Suppressor macrophage treated with lipopolysaccharide for 4 hours (primary cell): Measurements from ENCODE around the gene CYB561.

Experiments
- DNase-seq: peaks from one replicate; pipeline ENCODE4 v3.0.0-alpha.2; 2020

The CYB561 gene

DNA sequence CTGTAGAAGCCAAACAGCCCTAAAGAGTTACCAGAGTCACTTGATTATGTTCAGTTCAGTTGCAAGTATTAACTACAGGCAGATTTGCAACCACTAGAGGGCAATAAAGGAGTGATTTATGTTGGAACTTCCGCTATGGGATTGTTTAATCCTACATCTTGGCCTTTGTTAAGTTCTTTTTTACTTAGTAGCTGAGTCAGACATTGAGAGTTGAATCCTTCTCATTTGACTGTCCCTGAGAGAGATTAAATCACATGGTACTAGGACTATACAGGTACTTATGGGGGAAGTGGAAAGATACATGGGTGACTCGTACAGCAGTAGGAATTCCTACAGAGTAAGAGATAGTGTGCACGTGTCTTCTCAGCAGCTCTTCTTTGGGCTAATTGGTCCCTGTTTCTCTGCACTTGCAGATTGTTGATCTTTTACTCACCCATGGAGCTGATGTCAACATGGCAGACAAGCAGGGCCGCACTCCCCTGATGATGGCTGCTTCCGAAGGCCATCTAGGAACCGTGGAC is 40.3 kb downstream of the CYB561 start:
- peak; percentile 79 for DNase-seq

GRCh38 chr17:63405020-63405419 is 41.1 kb downstream of the CYB561 start:
- no peak for DNase-seq

GRCh38 chr17:63402431-63403212 is 43.5 kb downstream of the CYB561 start:
- DNase-seq = no peak

DNA sequence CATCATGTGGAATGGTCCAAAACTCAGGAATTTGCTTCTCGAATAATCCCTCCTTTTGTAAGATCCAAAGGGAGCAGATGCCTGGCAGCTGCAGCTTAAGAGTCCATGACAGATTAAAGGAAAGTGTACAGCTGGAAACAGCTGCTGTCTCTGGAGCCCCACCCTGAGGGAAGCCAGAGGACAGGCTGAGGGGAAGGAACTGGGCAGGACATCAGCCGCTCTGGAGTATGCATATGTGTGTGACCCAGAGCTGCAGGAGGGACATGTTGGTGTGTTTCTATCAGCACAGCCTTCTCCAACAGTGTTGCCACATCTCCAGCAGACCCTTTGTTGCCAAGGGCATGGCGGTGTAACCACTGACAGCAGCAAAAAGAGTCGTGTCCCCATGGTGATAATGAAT is 46.2 kb downstream of the CYB561 start:
- DNase-seq = no peak

DNA sequence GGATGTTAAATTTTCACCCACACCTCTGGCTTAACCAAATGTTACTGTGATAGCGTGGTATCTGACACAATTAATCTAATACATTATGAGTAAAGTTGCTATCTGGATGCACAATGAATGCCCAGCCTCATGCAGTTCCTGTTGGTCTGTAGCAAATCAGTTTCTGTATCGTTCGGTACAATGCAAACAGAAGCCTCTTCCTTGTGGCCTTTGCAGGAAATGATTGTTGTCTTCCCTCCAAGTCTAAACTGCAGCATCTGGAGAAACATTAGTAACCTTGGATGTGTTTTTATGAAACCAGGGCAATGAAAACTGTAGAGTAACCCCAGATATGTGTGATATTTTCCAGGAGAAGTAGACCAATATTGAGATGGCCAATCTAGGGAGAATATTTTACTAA is 46.8 kb downstream of the CYB561 start:
- peak; percentile 12 for DNase-seq

- no peak for DNase-seq
Measured at GRCh38 chr17:63398680-63399079, 47.4 kb downstream of the CYB561 start.

- no peak for DNase-seq
Measured at GRCh38 chr17:63395075-63395805, 50.9 kb downstream of the CYB561 start.

GRCh38 chr17:63390090-63390489 is 56.0 kb downstream of the CYB561 start:
- no peak for DNase-seq

- no peak for DNase-seq
Measured at GRCh38 chr17:63387656-63388340, 58.3 kb downstream of the CYB561 start.

- no peak for DNase-seq
Measured at GRCh38 chr17:63382826-63383225, 63.3 kb downstream of the CYB561 start.
